Measurements from ENCODE around the gene WDFY4.

The WDFY4 gene

DNA sequence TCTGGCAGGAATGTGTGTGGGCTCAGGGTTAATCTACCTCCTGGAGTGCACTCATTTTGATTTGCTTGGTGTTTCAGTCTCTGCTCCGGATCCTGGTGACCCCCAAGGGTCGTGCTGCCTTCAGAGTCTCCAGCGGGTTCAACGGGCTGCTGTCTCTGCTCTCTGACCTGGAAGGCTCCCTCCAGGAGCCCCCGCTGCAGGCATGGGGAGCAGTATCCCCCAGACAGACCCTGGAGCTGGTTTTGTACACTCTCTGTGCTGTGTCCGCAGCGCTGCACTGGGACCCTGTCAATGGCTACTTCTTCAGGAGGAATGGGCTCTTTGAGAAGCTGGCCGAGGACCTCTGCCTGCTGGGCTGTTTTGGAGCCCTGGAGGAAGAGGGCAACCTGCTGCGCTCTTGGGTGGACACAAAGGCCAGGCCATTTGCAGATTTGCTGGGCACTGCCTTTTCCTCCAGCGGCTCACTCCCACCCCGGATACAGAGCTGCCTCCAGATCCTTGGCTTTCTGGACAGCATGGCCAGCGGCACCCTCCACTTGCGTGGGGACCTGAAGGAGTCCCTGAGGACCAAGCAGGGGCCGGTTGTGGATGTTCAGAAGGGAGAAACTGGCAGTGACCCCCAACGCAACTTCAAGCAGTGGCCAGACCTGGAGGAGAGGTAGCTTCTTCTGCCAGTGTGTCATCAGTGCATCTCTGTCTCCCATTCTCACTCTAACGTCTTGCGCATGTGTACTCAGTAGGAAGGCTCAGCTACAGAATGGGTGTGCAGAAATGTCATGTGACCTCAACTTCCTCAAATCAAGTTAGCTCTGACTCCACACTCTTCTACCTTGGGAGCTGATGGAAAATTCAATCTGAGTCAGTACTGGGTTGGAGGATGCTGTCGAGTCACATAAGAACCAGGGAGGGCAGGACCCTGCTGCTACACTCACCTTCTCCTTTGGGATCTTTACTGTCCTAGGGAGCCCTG lies 58.5 kb downstream of the WDFY4 start (continued):
- no peak for TF ChIP-seq FEZF1 (tag by site-specific recombination; IDR thresholded peaks at IDR 0.05)
- TF ChIP-seq ZNF292 (tag by site-specific recombination; IDR thresholded peaks at IDR 0.05; ENCODE audit: borderline replicate concordance, low read depth): no peak
- TF ChIP-seq ZNF211 (tag by site-specific recombination; IDR thresholded peaks at IDR 0.05; ENCODE audit: low read depth): no peak
- no peak for TF ChIP-seq KLF9 (tag by site-specific recombination; IDR thresholded peaks at IDR 0.05; ENCODE audit: low read depth)
- no peak for TF ChIP-seq RBAK (tag by site-specific recombination; IDR thresholded peaks at IDR 0.05)
- no peak for TF ChIP-seq ZNF660 (tag by site-specific recombination; IDR thresholded peaks at IDR 0.05)
- no peak for TF ChIP-seq KLF10 (tag by site-specific recombination; IDR thresholded peaks at IDR 0.05)

- POLR2A ChIA-PET: no interaction called here
- Histone ChIP-seq H3K4me1 (ENCODE audit: control insufficient read depth, insufficient read depth, low read length) (no peaks in the 10 kb centered on the region), H3K27ac (ENCODE audit: extremely low read depth, low read depth, low read length) (no peak overlapping the region), H3K4me3 (ENCODE audit: low read depth, low read length) (no peak overlapping the region), H3K36me3 (ENCODE audit: control insufficient read depth in 2 of 2, insufficient read depth in 1 of 2, low read length in 2 of 2) (no peaks in the 10 kb centered on the region), H3K9me3 (ENCODE audit: control insufficient read depth, insufficient read depth, low read depth, low read length) (no peaks in the 10 kb centered on the region)
- no peak for TF ChIP-seq ZNF548 (tag by site-specific recombination; IDR thresholded peaks at IDR 0.05)
- no peak for TF ChIP-seq SCRT2 (tag by site-specific recombination; IDR thresholded peaks at IDR 0.05)
- TF ChIP-seq, protein P1, sequence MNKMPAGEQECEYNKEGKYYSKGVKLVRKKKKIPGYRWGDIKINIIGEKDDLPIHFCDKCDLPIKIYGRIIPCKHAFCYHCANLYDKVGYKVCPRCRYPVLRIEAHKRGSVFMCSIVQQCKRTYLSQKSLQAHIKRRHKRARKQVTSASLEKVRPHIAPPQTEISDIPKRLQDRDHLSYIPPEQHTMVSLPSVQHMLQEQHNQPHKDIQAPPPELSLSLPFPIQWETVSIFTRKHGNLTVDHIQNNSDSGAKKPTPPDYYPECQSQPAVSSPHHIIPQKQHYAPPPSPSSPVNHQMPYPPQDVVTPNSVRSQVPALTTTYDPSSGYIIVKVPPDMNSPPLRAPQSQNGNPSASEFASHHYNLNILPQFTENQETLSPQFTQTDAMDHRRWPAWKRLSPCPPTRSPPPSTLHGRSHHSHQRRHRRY (tag by site-specific recombination; IDR thresholded peaks at IDR 0.05): no peak
- TF ChIP-seq ZNF654 (tag by site-specific recombination; IDR thresholded peaks at IDR 0.05; ENCODE audit: low read depth): no peak
- TF ChIP-seq, protein P2, sequence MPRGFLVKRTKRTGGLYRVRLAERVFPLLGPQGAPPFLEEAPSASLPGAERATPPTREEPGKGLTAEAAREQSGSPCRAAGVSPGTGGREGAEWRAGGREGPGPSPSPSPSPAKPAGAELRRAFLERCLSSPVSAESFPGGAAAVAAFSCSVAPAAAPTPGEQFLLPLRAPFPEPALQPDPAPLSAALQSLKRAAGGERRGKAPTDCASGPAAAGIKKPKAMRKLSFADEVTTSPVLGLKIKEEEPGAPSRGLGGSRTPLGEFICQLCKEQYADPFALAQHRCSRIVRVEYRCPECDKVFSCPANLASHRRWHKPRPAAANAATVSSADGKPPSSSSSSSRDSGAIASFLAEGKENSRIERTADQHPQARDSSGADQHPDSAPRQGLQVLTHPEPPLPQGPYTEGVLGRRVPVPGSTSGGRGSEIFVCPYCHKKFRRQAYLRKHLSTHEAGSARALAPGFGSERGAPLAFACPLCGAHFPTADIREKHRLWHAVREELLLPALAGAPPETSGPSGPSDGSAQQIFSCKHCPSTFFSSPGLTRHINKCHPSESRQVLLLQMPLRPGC (tag by site-specific recombination; IDR thresholded peaks at IDR 0.05): no peak
- no peak for TF ChIP-seq ZNF16 (tag by site-specific recombination; IDR thresholded peaks at IDR 0.05; ENCODE audit: low read depth)
- no peak for TF ChIP-seq ZNF10 (tag by site-specific recombination; IDR thresholded peaks at IDR 0.05)
- no peak for TF ChIP-seq MZF1 (tag by site-specific recombination; IDR thresholded peaks at IDR 0.05; ENCODE audit: borderline replicate concordance)
- no peak for TF ChIP-seq SETDB1 (IDR thresholded peaks at IDR 0.05; ENCODE audit: insufficient read length, low read length)
- TF ChIP-seq ZNF121 (tag by site-specific recombination; IDR thresholded peaks at IDR 0.05): no peak
- TF ChIP-seq GFI1B (tag by site-specific recombination; IDR thresholded peaks at IDR 0.05): no peak
- no peak for TF ChIP-seq ZNF175 (tag by site-specific recombination; IDR thresholded peaks at IDR 0.05)
- no peak for TF ChIP-seq ZNF510 (tag by site-specific recombination; IDR thresholded peaks at IDR 0.05; ENCODE audit: insufficient replicate concordance)
- TF ChIP-seq ZNF335 (tag by site-specific recombination; conservative IDR thresholded peaks at IDR 0.05): no peak
- TF ChIP-seq ZNF248 (tag by site-specific recombination; IDR thresholded peaks at IDR 0.05): no peak
- no peak for TF ChIP-seq WT1 (tag by site-specific recombination; IDR thresholded peaks at IDR 0.05)
- TF ChIP-seq, protein P3, sequence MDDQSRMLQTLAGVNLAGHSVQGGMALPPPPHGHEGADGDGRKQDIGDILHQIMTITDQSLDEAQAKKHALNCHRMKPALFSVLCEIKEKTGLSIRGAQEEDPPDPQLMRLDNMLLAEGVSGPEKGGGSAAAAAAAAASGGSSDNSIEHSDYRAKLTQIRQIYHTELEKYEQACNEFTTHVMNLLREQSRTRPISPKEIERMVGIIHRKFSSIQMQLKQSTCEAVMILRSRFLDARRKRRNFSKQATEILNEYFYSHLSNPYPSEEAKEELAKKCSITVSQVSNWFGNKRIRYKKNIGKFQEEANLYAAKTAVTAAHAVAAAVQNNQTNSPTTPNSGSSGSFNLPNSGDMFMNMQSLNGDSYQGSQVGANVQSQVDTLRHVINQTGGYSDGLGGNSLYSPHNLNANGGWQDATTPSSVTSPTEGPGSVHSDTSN (CRISPR knock-in tag; IDR thresholded peaks at IDR 0.05): no peak
- TF ChIP-seq ZNF114 (tag by site-specific recombination; IDR thresholded peaks at IDR 0.05): no peak
- TF ChIP-seq, protein P4, sequence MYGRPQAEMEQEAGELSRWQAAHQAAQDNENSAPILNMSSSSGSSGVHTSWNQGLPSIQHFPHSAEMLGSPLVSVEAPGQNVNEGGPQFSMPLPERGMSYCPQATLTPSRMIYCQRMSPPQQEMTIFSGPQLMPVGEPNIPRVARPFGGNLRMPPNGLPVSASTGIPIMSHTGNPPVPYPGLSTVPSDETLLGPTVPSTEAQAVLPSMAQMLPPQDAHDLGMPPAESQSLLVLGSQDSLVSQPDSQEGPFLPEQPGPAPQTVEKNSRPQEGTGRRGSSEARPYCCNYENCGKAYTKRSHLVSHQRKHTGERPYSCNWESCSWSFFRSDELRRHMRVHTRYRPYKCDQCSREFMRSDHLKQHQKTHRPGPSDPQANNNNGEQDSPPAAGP (tag by site-specific recombination; IDR thresholded peaks at IDR 0.05): no peak
- no peak for TF ChIP-seq KLF8 (tag by site-specific recombination; IDR thresholded peaks at IDR 0.05)
- CTCF ChIA-PET: no interaction called here
These were observed 59.9 kb downstream of the WDFY4 start for GRCh38 chr10:48744587-48744986.

Data from HEK293 (cell line).